Upper lobe of left lung (tissue), 4 donors: ENCODE measurements around the gene STK4.

Experiments used
- CTCF ChIP-seq, 6 experiments: fragments of 450-650 bp in 4 of 6; fragments of 200-600 bp in 2 of 6; sonication (generic) in 2 of 6; IDR thresholded peaks; one replicate each; pipeline ENCODE4 v1.5.1; 2016 to 2019; ENCODE audit warnings: antibody characterized with exemption in 6 of 6
- POLR2AphosphoS5 ChIP-seq, 2 donors: sonication (generic); formaldehyde crosslinking; IDR thresholded peaks; one replicate each; pipeline ENCODE4 v1.5.1; 2017; ENCODE audit warnings: antibody characterized with exemption in 2 of 2

- TF ChIP-seq CTCF (IDR thresholded peaks at IDR 0.05) (no peak), POLR2AphosphoS5 (IDR thresholded peaks at IDR 0.05) (no peak)
Measured at GRCh38 chr20:45032781-45033180, 66.5 kb downstream of the STK4 start.
